ENCODE results near the gene PNPLA8. TPM values are rescaled to one million over a fixed set of nuclear protein-coding genes. Genes with fewer than 3 reads are reported as not detected.

The PNPLA8 gene
- total and polyA plus RNA-seq, 2 donors (not counting 1 experiment from before 2014, with no cell fraction given) = 12.3 to 57.3 TPM

- POLR2A ChIA-PET = no interaction called here
- WGBS (ENCODE audit: insufficient coverage) = no CpG with 5 or more reads among the region's 1 CpG
- intact Hi-C loops (cut with micrococcal nuclease) = loop anchor here (5.0 kb wide), 2 partner anchors 63 to 123 kb away; no protein-coding TSS in a partner anchor
Observed at GRCh38 chr7:108450160-108450559, 75.8 kb downstream of the PNPLA8 start.

GRCh38 chr7:108449521-108449920 is 76.4 kb downstream of the PNPLA8 start:
- CTCF ChIA-PET = interaction anchor here (0.7 to 2.0 kb wide), 4 partner anchors 9 to 75 kb away, joined by 3 to 7 read pairs (median 4); no protein-coding TSS in a partner anchor
- Histone ChIP-seq H3K79me2 (ENCODE audit: control insufficient read depth, insufficient read depth, low read length) (no peaks in the 10 kb centered on the region), H3K4me3 (ENCODE audit: control extremely low read depth in 1 of 5, extremely low read depth in 1 of 5, insufficient read depth in 1 of 5, low read depth in 2 of 5, low read length in 4 of 5) (no peak overlapping the region), H3K36me3 (replicated peaks in 1 of 2; ENCODE audit: control extremely low read depth in 1 of 2, control insufficient read depth in 1 of 2, extremely low read depth in 1 of 2, insufficient read depth in 2 of 2, low read length in 1 of 2) (no peaks in the 10 kb centered on the region), H2AFZ (ENCODE audit: insufficient read depth, low read depth, low read length, poor library complexity, severe bottlenecking) (no peak overlapping the region), H4K20me1 (ENCODE audit: control insufficient read depth, insufficient read depth, low read length, poor library complexity, severe bottlenecking) (no peaks in the 10 kb centered on the region), H3K27me3 (replicated peaks in 1 of 4; ENCODE audit: control extremely low read depth in 1 of 4, control insufficient read depth in 3 of 4, insufficient read depth in 4 of 4, low read length in 3 of 4) (peaks cover 0 to 24% (median 17%) of the 10 kb centered on the region in 4 experiments), H3K4me2 (replicated peaks; ENCODE audit: low read depth, low read length, poor library complexity, severe bottlenecking) (no peak overlapping the region), H3K9me3 (ENCODE audit: control extremely low read depth in 1 of 3, control insufficient read depth in 2 of 3, insufficient read depth in 1 of 3, low read length in 2 of 3) (no peaks in the 10 kb centered on the region), H3K27ac (ENCODE audit: low read length in 2 of 2) (no peak overlapping the region), H3K9ac (ENCODE audit: low read length) (no peak overlapping the region), H3K4me1 (ENCODE audit: control insufficient read depth in 2 of 2, insufficient read depth in 2 of 2, low read length in 2 of 2) (peaks cover 3 to 10% of the 10 kb centered on the region in 2 donors)
- ATAC-seq (ENCODE audit: low read depth) (no peak), DNase-seq (no peak)
- H3K9me3 Mint-ChIP-seq (ENCODE audit: insufficient read depth) = no peaks in the 10 kb centered on the region
- H3K4me1 Mint-ChIP-seq = peaks cover 20% of the 10 kb centered on the region
- intact Hi-C loops (cut with micrococcal nuclease) = no loop called here
- H3K27me3 Mint-ChIP-seq = peaks cover 30% of the 10 kb centered on the region
- H3K27ac Mint-ChIP-seq = no peak overlapping the region
- POLR2A ChIA-PET = no interaction called here
- TF ChIP-seq CTCF (IDR thresholded peaks at IDR 0.05) = no peak
- no peak for TF ChIP-seq EZH2 (IDR thresholded peaks at IDR 0.05; ENCODE audit: borderline replicate concordance, insufficient read depth, low read depth, low read length, poor library complexity, severe bottlenecking)
- H3K4me3 Mint-ChIP-seq = no peak overlapping the region

More at GRCh38 chr7:108450160-108450559, 75.8 kb downstream of the PNPLA8 start:
- Histone ChIP-seq H4K20me1 (ENCODE audit: control insufficient read depth, insufficient read depth, low read length, poor library complexity, severe bottlenecking) (peaks cover under 1% of the 10 kb centered on the region), H3K4me2 (replicated peaks; ENCODE audit: low read depth, low read length, poor library complexity, severe bottlenecking) (no peak overlapping the region), H3K27me3 (replicated peaks in 1 of 4; ENCODE audit: control extremely low read depth in 1 of 4, control insufficient read depth in 3 of 4, insufficient read depth in 4 of 4, low read length in 3 of 4) (peaks cover 0 to 27% (median 19%) of the 10 kb centered on the region in 4 experiments), H2AFZ (ENCODE audit: insufficient read depth, low read depth, low read length, poor library complexity, severe bottlenecking) (no peak overlapping the region), H3K4me3 (ENCODE audit: control extremely low read depth in 1 of 5, extremely low read depth in 1 of 5, insufficient read depth in 1 of 5, low read depth in 2 of 5, low read length in 4 of 5) (no peak overlapping the region), H3K9me3 (ENCODE audit: control extremely low read depth in 1 of 3, control insufficient read depth in 2 of 3, insufficient read depth in 1 of 3, low read length in 2 of 3) (no peaks in the 10 kb centered on the region), H3K79me2 (ENCODE audit: control insufficient read depth, insufficient read depth, low read length) (no peaks in the 10 kb centered on the region), H3K27ac (ENCODE audit: low read length in 2 of 2) (no peak overlapping the region), H3K36me3 (replicated peaks in 1 of 2; ENCODE audit: control extremely low read depth in 1 of 2, control insufficient read depth in 1 of 2, extremely low read depth in 1 of 2, insufficient read depth in 2 of 2, low read length in 1 of 2) (no peaks in the 10 kb centered on the region), H3K4me1 (ENCODE audit: control insufficient read depth in 2 of 2, insufficient read depth in 2 of 2, low read length in 2 of 2) (peaks cover 9 to 16% of the 10 kb centered on the region in 2 donors), H3K9ac (ENCODE audit: low read length) (no peak overlapping the region)
- TF ChIP-seq CTCF (IDR thresholded peaks at IDR 0.05) (no peak), EZH2 (IDR thresholded peaks at IDR 0.05; ENCODE audit: borderline replicate concordance, insufficient read depth, low read depth, low read length, poor library complexity, severe bottlenecking) (no peak)
- no peak for ATAC-seq (ENCODE audit: low read depth)
- Mint-ChIP-seq H3K4me1 (peaks cover 23% of the 10 kb centered on the region), H3K4me3 (no peak overlapping the region), H3K27ac (no peak overlapping the region), H3K27me3 (peaks cover 33% of the 10 kb centered on the region), H3K9me3 (ENCODE audit: insufficient read depth) (no peaks in the 10 kb centered on the region)
- CTCF ChIA-PET = interaction anchor here (2.0 kb wide), 1 partner anchor 47 kb away, joined by 7 read pairs; no protein-coding TSS in a partner anchor
- DNase-seq = no peak

Data from B cell (primary cell).